Thyroid gland (tissue), 4 donors: ENCODE data around the gene WFDC1.

Experiments used
- POLR2A ChIP-seq, 2 donors: fragments of 450-650 bp; IDR thresholded peaks; one replicate each; pipeline ENCODE4 v1.6.1; 2017; ENCODE audit warnings: antibody characterized with exemption in 2 of 2, mild to moderate bottlenecking in 2 of 2, moderate library complexity in 1 of 2
- TF ChIP-seq, protein P1 (sequence below), 6 experiments: fragments of 200-600 bp in 3 of 6; fragments of 450-650 bp in 3 of 6; sonication (generic) in 3 of 6; IDR thresholded peaks; one replicate each; pipeline ENCODE4 v1.5.1; 2016 to 2019; ENCODE audit warnings: antibody characterized with exemption in 6 of 6, mild to moderate bottlenecking in 2 of 6, inconsistent platforms in 1 of 6, moderate library complexity in 1 of 6

DNA sequence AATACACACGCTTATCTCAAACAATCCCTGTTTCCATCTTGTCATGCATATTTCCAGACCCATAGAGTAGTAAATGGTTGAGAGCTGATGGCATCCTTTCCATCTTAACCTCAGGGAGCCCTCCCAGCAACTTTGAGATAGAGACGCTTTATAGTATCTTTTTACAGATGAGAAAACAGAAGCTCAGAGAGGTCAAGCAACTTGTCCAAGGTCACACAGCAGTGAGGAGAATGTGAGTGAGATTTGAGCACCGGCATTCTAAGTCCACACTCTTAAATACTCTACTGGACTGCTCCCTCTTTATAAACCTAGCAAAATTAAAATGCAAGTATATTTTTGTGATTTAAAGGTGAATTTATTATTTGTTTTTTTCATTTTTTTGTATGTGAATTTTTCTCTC lies 35.0 kb upstream of the WFDC1 start:
- TF ChIP-seq, protein P1, sequence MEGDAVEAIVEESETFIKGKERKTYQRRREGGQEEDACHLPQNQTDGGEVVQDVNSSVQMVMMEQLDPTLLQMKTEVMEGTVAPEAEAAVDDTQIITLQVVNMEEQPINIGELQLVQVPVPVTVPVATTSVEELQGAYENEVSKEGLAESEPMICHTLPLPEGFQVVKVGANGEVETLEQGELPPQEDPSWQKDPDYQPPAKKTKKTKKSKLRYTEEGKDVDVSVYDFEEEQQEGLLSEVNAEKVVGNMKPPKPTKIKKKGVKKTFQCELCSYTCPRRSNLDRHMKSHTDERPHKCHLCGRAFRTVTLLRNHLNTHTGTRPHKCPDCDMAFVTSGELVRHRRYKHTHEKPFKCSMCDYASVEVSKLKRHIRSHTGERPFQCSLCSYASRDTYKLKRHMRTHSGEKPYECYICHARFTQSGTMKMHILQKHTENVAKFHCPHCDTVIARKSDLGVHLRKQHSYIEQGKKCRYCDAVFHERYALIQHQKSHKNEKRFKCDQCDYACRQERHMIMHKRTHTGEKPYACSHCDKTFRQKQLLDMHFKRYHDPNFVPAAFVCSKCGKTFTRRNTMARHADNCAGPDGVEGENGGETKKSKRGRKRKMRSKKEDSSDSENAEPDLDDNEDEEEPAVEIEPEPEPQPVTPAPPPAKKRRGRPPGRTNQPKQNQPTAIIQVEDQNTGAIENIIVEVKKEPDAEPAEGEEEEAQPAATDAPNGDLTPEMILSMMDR (IDR thresholded peaks at IDR 0.05) = no peak
- TF ChIP-seq POLR2A (IDR thresholded peaks at IDR 0.05) = no peak
